Activated naive CD8-positive, alpha-beta T cell treated with anti-CD3 and anti-CD28 coated beads, Interleukin-2, amount 50 U/mL, for 16 hours (primary cell): ENCODE data around the gene TSGA10IP.

ENCODE experiments used
- DNase-seq: peaks from one replicate; pipeline ENCODE4 v3.0.0-alpha.2; 2020; ENCODE audit warnings: low read depth, low spot score

Gene TSGA10IP

DNA sequence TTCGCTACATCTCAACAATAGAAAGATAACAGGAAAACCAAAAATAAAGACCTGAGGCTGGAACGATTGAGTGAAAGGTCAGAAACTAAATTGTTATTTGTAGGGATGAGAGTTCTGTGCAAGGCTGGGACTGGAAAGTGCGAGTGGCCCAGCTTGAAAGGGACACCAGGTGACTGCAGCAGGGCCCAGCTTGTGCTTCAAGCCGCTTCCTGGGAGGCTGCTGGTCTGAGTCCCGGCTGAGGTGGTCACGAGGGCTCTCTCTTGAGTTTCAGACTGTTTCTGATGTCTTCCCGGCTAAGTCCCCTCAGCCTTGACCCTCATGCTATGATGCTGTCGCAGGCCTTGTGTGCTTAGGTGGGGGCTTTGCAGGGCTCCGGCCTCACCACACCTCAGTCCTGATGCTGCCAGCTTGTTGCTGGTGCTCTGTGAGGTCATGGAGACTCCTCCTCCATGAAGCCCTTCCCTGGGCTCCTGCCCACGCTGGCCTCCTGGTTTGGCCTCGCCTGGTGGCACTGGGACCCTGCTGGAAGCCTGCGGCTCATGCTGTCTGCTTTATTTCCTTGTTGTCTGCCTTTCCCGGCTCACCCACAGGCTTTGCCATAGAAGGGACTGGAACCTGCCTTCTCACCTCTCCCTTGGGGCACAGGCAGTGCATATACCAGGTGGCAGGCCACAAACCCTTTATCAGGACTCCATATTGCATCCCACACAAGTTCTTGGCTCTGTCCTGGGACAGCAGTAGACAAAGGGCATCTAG lies 61.0 kb downstream of the TSGA10IP start:
- no peak for DNase-seq

DNA sequence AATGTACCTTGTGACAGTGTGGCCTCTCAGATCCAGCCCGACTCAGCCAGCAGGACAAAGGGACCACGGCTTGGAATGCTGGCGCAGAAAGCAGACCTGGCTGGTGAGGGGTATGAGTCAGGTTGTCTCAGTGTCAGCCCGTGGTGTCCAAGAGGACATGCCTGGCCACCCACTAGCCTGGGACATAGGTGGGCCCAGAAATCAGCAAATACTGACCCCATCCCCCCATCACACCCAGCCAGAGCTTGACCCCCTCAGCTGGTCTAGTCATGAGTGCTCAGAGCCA lies 61.6 kb downstream of the TSGA10IP start:
- DNase-seq, result no peak

DNA sequence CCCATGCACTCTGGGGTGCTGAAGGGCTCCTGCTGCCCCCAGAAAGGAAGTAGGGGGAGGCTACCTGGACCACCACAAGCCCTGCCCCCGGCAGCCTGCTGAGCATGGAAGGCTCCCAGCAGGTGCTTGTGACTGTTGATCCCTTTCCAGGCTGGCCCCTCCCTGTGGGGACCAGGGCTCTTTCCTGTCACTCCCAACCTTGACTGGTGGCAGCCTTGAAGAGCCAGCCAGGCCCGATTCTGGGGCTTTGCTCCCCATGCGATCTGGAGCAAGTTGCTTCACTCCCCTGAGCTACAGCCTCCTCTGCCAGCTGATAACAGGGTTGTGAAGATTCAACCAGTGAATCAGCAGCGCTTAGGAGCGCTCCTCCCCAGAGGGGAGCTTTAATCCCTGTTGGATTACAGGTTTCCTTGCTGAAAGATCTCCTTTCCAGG lies 61.9 kb downstream of the TSGA10IP start:
- DNase-seq, result no peak

DNA sequence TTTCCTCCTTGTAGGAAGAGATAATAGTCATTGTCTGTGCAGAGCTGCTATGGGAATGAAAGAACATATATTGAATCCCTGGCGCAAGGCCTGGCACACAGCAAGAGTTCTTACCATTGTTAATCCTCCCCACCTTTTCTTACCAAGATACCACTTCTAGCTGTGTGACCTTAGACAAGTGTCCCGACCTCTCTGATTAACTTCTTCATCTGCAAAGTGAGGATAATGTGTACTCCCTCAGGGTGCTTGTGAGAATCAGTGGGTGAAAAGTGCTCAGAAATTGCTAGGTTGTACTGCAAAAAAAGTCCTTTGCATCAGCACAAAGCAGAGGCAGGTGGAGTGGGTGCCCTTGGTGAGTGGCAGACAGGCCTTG lies 62.8 kb downstream of the TSGA10IP start:
- DNase-seq, result no peak

DNA sequence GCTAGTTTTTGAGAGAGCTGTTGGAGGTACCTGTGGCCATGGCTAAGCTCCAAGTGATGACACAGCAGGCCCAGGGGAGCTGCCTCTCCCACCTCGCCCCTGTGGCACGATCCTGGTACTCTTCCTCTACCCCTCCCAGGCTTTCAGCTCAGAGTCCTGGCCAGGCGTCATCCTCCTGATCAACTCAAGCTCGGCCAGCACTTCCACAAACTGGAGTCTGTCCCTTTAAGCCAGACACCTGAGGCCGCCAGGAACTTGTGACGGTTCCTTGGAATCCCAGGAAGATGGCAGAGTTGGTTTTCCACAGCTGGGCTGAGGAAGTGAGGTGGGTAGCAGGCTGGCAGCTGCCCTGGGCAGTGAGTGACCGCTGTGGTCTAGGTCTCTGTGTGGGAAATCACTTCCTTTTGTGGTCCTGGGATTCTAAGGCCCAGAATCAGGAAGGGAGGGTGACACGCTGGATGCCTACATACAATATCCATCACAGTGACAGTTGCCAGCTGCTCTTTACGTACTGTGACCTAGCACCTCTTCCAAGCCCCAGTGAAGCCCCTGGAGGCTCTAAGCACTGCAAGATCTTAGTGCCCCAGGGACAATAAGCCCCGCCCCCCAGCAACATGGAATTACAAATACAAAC lies 63.3 kb downstream of the TSGA10IP start:
- no peak for DNase-seq
